Measurements from ENCODE around the gene NAALADL2.

GRCh38 chr3:175009295-175009694 is 150.2 kb downstream of the NAALADL2 start:
- TF ChIP-seq POLR2A (IDR thresholded peaks at IDR 0.05), result no peak
- TF ChIP-seq, protein P1, sequence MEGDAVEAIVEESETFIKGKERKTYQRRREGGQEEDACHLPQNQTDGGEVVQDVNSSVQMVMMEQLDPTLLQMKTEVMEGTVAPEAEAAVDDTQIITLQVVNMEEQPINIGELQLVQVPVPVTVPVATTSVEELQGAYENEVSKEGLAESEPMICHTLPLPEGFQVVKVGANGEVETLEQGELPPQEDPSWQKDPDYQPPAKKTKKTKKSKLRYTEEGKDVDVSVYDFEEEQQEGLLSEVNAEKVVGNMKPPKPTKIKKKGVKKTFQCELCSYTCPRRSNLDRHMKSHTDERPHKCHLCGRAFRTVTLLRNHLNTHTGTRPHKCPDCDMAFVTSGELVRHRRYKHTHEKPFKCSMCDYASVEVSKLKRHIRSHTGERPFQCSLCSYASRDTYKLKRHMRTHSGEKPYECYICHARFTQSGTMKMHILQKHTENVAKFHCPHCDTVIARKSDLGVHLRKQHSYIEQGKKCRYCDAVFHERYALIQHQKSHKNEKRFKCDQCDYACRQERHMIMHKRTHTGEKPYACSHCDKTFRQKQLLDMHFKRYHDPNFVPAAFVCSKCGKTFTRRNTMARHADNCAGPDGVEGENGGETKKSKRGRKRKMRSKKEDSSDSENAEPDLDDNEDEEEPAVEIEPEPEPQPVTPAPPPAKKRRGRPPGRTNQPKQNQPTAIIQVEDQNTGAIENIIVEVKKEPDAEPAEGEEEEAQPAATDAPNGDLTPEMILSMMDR (IDR thresholded peaks at IDR 0.05), result no peak

Measured in body of pancreas (tissue), 4 donors.